HepG2 (cell line): ENCODE results near the gene TMEM74B. TPM values are rescaled to one million over a fixed set of nuclear protein-coding genes. Genes with fewer than 3 reads are reported as not detected.

Experiments used
- ASH2L ChIP-seq: fragments of 300-600, 200-600 bp; sonication (generic); IDR thresholded peaks from 2 replicates; pipeline ENCODE4 v1.7.0; 2017; ENCODE audit warnings: low read depth, mild to moderate bottlenecking, moderate library complexity, mixed read lengths, low read length; ENCODE audit not compliant: insufficient read length
- ETV5 ChIP-seq: IDR thresholded peaks from 2 replicates; pipeline ENCODE4 v1.6.1; 2018; ENCODE audit warnings: missing biosample characterization, missing genetic modification reagents, inconsistent platforms, borderline replicate concordance
- KDM5A ChIP-seq: fragments of 200-600 bp; sonication (generic); IDR thresholded peaks from 2 replicates; pipeline ENCODE4 v1.7.0; 2018; ENCODE audit warnings: antibody characterized with exemption, mild to moderate bottlenecking, low read length, borderline replicate concordance
- RAD21 ChIP-seq: fragments of 450-650 bp; formaldehyde crosslinking; IDR thresholded peaks from 2 replicates; pipeline ENCODE4 v1.5.0; 2020; ENCODE audit warnings: mild to moderate bottlenecking
- REPIN1 ChIP-seq: sonication (generic); formaldehyde crosslinking; IDR thresholded peaks from 2 replicates; pipeline ENCODE4 v1.8.0; 2022; ENCODE audit warnings: missing genetic modification reagents, low read depth, mild to moderate bottlenecking, borderline replicate concordance
- ZBTB20 ChIP-seq: sonication (generic); formaldehyde crosslinking; IDR thresholded peaks from 2 replicates; pipeline ENCODE4 v1.8.1; 2023; ENCODE audit warnings: missing genetic modification reagents, low read depth, mild to moderate bottlenecking, borderline replicate concordance
- ZBTB46 ChIP-seq: sonication (generic); formaldehyde crosslinking; IDR thresholded peaks from 2 replicates; pipeline ENCODE4 v1.4.0; 2020; ENCODE audit warnings: mild to moderate bottlenecking, missing genetic modification reagents, borderline replicate concordance
- ZNF646 ChIP-seq: sonication (generic); formaldehyde crosslinking; IDR thresholded peaks from 2 replicates; pipeline ENCODE4 v1.9.0; 2021; ENCODE audit warnings: mild to moderate bottlenecking, missing genetic modification reagents
- ZNF652 ChIP-seq: IDR thresholded peaks from 2 replicates; pipeline ENCODE4 v1.6.1; 2016; ENCODE audit warnings: low read depth, borderline replicate concordance
- ZNF687 ChIP-seq: sonication (generic); formaldehyde crosslinking; IDR thresholded peaks from 2 replicates; pipeline ENCODE4 v1.5.1; 2020; ENCODE audit warnings: mild to moderate bottlenecking, missing genetic modification reagents, moderate library complexity
- polyA plus RNA-seq, 8 experiments: library from polyadenylated mRNA; depleted of rRNA in 3 of 8; stranded (reverse) in 7 of 8; unstranded in 1 of 8; fragments of >200 nt; fragmentation: Illumina TruSeq in 4 of 8; extraction: Trizol in 4 of 8; gene quantifications; 2 replicates each; pipeline versions ENCODE4 v1.2.1 to v1.2.3, GENCODE V29; 2011 to 2016; ENCODE audit warnings: low read depth in 4 of 8, missing spikeins in 1 of 8, mixed read lengths in 1 of 8; ENCODE audit not compliant: insufficient read depth in 1 of 8
- total RNA-seq, 5 experiments: library from RNA; depleted of rRNA; stranded (reverse); fragments of >200 nt; fragmentation: Illumina TruSeq; extraction: Trizol; gene quantifications; 2 replicates each; pipeline ENCODE4 v1.2.3, GENCODE V29; 2016; ENCODE audit warnings: low read depth in 1 of 5
- TF ChIP-seq, protein P1 (sequence below): sonication (generic); formaldehyde crosslinking; IDR thresholded peaks from 2 replicates; pipeline ENCODE4 v1.4.0; 2020; ENCODE audit warnings: missing genetic modification reagents

TMEM74B gene
- total and polyA plus RNA-seq, 2 of the 13 experiments (the other 11 are each of a cell fraction or from before 2014, with no cell fraction given), result 4.7 to 18.4 TPM

DNA sequence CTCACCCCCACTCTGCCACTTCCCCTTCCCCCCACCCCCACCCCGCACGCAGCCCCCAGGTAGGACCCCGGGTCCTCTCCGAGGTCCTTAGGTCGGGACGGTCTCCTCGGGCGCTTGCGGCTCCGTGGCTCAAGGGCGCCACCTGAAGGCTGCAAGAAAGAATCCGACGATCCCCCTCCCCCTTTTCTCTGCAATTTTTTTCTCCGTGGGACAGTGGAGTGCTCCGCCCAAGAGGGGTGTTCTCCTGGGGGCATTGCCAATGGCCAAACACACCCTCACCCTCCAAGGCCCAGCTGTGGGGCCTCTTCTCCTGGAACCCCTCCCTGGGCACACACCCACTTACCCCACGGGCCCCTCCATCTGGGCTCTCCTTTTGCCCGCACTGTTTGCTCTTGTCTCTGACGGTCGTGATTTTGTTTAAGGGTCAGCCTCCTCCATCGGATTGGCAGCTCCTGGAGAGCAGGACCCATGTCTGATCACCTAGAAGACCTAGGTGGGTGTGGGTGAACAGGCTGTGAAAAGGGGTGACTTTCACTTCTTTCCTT, 1.1 kb upstream of the TMEM74B start (continued):
- TF ChIP-seq ZNF687 (CRISPR knock-in tag) (no peak), ZBTB20 (peak; percentile 52; the same call in 1 of the 2 replicates), ETV5 (CRISPR knock-in tag) (0 out of 2 replicates have a peak, but pooled peaks have one; percentile 16), ASH2L (peak; percentile 62), ZNF646 (CRISPR knock-in tag) (no peak), KDM5A (peak; percentile 28; the same call in 1 of the 2 replicates), ZNF652 (CRISPR knock-in tag) (peak; percentile 75), REPIN1 (CRISPR knock-in tag) (no peak), RAD21 (peak; percentile 78), ZBTB46 (CRISPR knock-in tag) (no peak)
- TF ChIP-seq, protein P1, sequence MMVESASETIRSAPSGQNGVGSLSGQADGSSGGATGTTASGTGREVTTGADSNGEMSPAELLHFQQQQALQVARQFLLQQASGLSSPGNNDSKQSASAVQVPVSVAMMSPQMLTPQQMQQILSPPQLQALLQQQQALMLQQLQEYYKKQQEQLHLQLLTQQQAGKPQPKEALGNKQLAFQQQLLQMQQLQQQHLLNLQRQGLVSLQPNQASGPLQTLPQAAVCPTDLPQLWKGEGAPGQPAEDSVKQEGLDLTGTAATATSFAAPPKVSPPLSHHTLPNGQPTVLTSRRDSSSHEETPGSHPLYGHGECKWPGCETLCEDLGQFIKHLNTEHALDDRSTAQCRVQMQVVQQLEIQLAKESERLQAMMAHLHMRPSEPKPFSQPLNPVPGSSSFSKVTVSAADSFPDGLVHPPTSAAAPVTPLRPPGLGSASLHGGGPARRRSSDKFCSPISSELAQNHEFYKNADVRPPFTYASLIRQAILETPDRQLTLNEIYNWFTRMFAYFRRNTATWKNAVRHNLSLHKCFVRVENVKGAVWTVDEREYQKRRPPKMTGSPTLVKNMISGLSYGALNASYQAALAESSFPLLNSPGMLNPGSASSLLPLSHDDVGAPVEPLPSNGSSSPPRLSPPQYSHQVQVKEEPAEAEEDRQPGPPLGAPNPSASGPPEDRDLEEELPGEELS, result no peak
